MCF 10A (cell line): ENCODE results near the gene PABPC1L. TPM values are rescaled to one million over a fixed set of nuclear protein-coding genes. Genes with fewer than 3 reads are reported as not detected.

ENCODE experiments used
- BruUV-seq: library from RNA; stranded (reverse); fragments of 400-500 nt; replicated peaks from 2 replicates; lab custom pipeline; 2021; lab: Mats Ljungman, UMichigan
- CTCF ChIA-PET: fragments of 300-600 bp; sonication (Branson Sonifier 250); formaldehyde crosslinking; extraction: SDS; loops from one replicate; lab custom pipeline; 2021; ENCODE audit warnings: antibody characterized with exemption, inconsistent platforms; lab: Yijun Ruan, JAX
- POLR2A ChIA-PET: fragments of 300-600, 350-650 bp; sonication (Branson Sonifier 250); formaldehyde crosslinking; extraction: SDS; loops from one replicate; lab custom pipeline; 2020; ENCODE audit warnings: antibody characterized with exemption, inconsistent platforms; lab: Yijun Ruan, JAX
- DNase-seq: peaks from one replicate; pipeline ENCODE4 v3.0.0-alpha.2; 2018; ENCODE audit not compliant: unreplicated experiment
- H3K27ac Mint-ChIP-seq: one replicate; pipeline ENCODE4 v1.8.0; 2022; ENCODE audit warnings: mild to moderate bottlenecking, low read depth, mixed read lengths; ENCODE audit not compliant: unreplicated experiment
- H3K27me3 Mint-ChIP-seq: one replicate; pipeline ENCODE4 v1.8.0; 2022; ENCODE audit warnings: mixed read lengths; ENCODE audit not compliant: insufficient read depth, unreplicated experiment
- H3K36me3 Mint-ChIP-seq: one replicate; pipeline ENCODE4 v1.8.0; 2022; ENCODE audit warnings: mild to moderate bottlenecking, moderate library complexity, mixed read lengths; ENCODE audit not compliant: insufficient read depth, unreplicated experiment
- H3K4me1 Mint-ChIP-seq: one replicate; pipeline ENCODE4 v1.8.0; 2022; ENCODE audit warnings: mixed read lengths; ENCODE audit not compliant: insufficient read depth, unreplicated experiment
- H3K4me3 Mint-ChIP-seq: one replicate; pipeline ENCODE4 v1.8.0; 2022; ENCODE audit warnings: mild to moderate bottlenecking, moderate library complexity, mixed read lengths; ENCODE audit not compliant: unreplicated experiment
- H3K9me3 Mint-ChIP-seq: one replicate; pipeline ENCODE4 v1.8.0; 2022; ENCODE audit warnings: mixed read lengths; ENCODE audit not compliant: unreplicated experiment
- intact Hi-C: fragments of 100-400 bp; cut with micrococcal nuclease; formaldehyde crosslinking; loops from 2 replicates; pipeline ENCODE4 v1.14.1; 2022
- total RNA-seq: library from RNA; stranded (reverse); gene quantifications from 2 replicates; pipeline ENCODE4 v1.2.3, GENCODE V29; 2022
- TF ChIP-seq, protein P1 (sequence below): fragments of 200-600 bp; IDR thresholded peaks from one replicate; pipeline ENCODE4 v1.8.0; 2022; ENCODE audit warnings: antibody characterized with exemption, mild to moderate bottlenecking; ENCODE audit not compliant: unreplicated experiment

PABPC1L gene
- total RNA-seq, 1 experiment from 2014 or later = 150 TPM

DNA sequence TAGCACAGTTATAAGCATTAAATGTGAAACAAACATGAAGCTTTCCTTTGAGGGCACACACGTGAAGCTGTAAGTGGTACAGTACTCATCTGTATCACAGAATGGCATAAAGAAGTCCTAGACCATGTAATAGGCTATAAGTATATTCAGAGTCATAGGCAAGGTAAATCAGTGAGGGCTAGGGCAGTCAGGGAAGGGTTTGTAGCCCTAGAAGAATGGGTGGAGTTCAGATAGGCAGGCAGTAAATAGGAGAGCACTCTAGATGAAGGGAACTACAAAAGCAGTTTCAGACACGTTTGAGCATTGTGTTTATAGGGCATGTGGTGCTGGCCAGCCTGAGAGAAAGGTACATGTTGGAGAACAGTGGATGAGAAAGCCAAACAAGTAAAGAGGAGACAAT lies 14.9 kb upstream of the PABPC1L start:
- H3K4me1 Mint-ChIP-seq = peaks cover 40% of the 10 kb centered on the region
- H3K36me3 Mint-ChIP-seq = peaks cover 16% of the 10 kb centered on the region
- BruUV-seq = no TSS peak
- POLR2A ChIA-PET = interaction anchor here (0.7 to 2.1 kb wide), 5 partner anchors 10 to 145 kb away, joined by 3 to 8 read pairs (median 4); partner anchors contain the start of genes PABPC1L, STK4, TOMM34 and YWHAB
- CTCF ChIA-PET = interaction anchor here (0.6 to 1.5 kb wide), 3 partner anchors 10 to 415 kb away, joined by 3 to 4 read pairs (median 3); partner anchors contain the start of gene YWHAB
- no peak for DNase-seq
- no peak overlapping the region for H3K4me3 Mint-ChIP-seq
- no peaks in the 10 kb centered on the region for H3K27me3 Mint-ChIP-seq
- no peaks in the 10 kb centered on the region for H3K9me3 Mint-ChIP-seq
- TF ChIP-seq, protein P1, sequence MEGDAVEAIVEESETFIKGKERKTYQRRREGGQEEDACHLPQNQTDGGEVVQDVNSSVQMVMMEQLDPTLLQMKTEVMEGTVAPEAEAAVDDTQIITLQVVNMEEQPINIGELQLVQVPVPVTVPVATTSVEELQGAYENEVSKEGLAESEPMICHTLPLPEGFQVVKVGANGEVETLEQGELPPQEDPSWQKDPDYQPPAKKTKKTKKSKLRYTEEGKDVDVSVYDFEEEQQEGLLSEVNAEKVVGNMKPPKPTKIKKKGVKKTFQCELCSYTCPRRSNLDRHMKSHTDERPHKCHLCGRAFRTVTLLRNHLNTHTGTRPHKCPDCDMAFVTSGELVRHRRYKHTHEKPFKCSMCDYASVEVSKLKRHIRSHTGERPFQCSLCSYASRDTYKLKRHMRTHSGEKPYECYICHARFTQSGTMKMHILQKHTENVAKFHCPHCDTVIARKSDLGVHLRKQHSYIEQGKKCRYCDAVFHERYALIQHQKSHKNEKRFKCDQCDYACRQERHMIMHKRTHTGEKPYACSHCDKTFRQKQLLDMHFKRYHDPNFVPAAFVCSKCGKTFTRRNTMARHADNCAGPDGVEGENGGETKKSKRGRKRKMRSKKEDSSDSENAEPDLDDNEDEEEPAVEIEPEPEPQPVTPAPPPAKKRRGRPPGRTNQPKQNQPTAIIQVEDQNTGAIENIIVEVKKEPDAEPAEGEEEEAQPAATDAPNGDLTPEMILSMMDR = no peak
- intact Hi-C loops = no loop called here
- no peak overlapping the region for H3K27ac Mint-ChIP-seq

DNA sequence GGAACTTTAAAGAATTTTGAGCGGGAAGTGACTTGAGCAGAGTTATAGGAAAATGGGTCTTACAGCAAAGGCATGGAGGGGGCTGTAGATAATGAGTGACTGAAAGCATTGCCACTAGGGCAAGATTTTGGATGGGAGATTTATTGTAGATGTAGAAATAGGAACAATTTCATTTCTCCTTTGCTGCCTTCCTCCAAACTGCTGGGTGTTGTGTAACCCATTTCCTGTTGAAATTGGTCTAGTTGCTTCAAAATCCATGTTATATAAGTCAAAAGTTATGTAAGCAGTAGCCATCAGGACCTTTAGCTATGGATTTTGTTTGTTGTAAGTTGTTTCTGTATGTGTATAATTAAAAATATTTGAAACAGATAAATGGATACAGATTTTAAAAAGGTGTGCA lies 13.3 kb upstream of the PABPC1L start:
- Mint-ChIP-seq H3K4me3 (no peak overlapping the region), H3K9me3 (no peaks in the 10 kb centered on the region), H3K27ac (no peak overlapping the region), H3K4me1 (peaks cover 47% of the 10 kb centered on the region), H3K27me3 (no peaks in the 10 kb centered on the region), H3K36me3 (peaks cover 17% of the 10 kb centered on the region)
- BruUV-seq = no TSS peak
- DNase-seq = peak; percentile 38
- TF ChIP-seq, protein P1 = no peak
- CTCF ChIA-PET = interaction anchor here (0.7 to 1.6 kb wide), 4 partner anchors 20 to 1236 kb away, joined by 3 to 5 read pairs (median 3); no protein-coding TSS in a partner anchor
- intact Hi-C loops = no loop called here
- POLR2A ChIA-PET = interaction anchor here (1.2 to 2.1 kb wide), 4 partner anchors 11 to 63 kb away, joined by 3 to 13 read pairs (median 8); partner anchors contain the start of genes PABPC1L, TOMM34 and YWHAB

DNA sequence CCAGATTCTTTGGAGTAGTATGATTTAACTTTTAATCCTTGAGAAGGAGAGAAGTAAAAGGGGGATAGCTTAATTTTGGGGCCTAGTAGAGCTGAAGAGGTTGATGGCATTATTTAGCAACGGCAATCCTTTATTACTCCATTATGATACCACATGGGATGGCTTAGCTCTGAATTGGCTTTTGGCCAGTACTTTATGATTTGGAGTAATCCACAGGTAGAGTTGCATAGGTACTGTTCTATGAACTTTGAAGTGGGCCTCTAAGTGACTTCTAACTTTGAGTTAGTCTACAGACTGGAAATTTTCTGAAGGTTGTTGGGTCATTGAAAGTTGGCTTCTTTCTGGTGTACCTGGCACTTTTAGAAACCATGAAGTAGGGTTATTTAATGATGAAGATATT lies 12.7 kb upstream of the PABPC1L start:
- peaks cover 45% of the 10 kb centered on the region for H3K4me1 Mint-ChIP-seq
- no TSS peak for BruUV-seq
- intact Hi-C loops = no loop called here
- POLR2A ChIA-PET = interaction anchor here (0.6 to 2.1 kb wide), 5 partner anchors 12 to 162 kb away, joined by 3 to 13 read pairs (median 6); partner anchors contain the start of genes PABPC1L, TOMM34 and YWHAB
- TF ChIP-seq, protein P1 = no peak
- H3K9me3 Mint-ChIP-seq = no peaks in the 10 kb centered on the region
- CTCF ChIA-PET = interaction anchor here (0.7 to 1.6 kb wide), 3 partner anchors 8 to 1235 kb away, joined by 3 to 6 read pairs (median 3); no protein-coding TSS in a partner anchor
- H3K36me3 Mint-ChIP-seq = peaks cover 23% of the 10 kb centered on the region
- H3K4me3 Mint-ChIP-seq = no peak overlapping the region
- H3K27ac Mint-ChIP-seq = no peak overlapping the region
- no peaks in the 10 kb centered on the region for H3K27me3 Mint-ChIP-seq
- peak; percentile 8 for DNase-seq

DNA sequence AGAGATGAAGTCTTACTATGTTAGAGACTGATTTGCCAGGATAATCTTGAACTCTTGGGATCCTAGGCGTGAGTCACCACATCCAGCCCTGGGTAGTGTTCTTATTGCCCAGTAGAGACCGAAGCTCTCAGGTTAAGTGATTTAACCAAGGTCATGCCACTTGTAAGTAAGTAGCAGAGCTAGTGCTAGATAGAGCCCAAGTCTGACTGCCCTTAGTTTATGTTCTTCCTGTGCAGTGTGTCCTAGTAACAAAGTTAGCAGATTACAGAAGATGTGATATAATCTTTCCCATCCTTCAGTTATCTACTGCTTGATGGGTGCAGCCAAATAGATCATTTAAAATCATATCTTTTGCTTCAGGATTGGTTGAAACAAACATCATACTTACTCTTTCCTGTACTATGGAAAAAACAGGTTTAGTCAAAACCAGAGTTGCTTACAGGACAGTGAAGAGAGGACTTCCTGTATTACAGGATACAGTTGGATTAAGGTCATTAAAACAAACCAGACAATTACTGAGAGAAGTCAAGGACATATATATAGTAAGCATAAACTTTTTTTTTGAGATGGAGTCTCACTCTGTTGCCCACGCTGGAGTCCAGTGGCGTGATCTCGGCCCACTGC lies 9.5 kb upstream of the PABPC1L start:
- no peak for DNase-seq
- Mint-ChIP-seq H3K4me1 (peaks cover 35% of the 10 kb centered on the region), H3K9me3 (no peaks in the 10 kb centered on the region), H3K27ac (no peak overlapping the region), H3K27me3 (no peaks in the 10 kb centered on the region), H3K36me3 (peaks cover 55% of the 10 kb centered on the region), H3K4me3 (no peak overlapping the region)
- no TSS peak for BruUV-seq
- TF ChIP-seq, protein P1 = no peak
- ChIA-PET POLR2A (interaction anchor here (0.7 to 0.9 kb wide), 2 partner anchors 11 to 13 kb away, joined by 3 read pairs; no protein-coding TSS in a partner anchor), CTCF (interaction anchor here (0.9 to 1.3 kb wide), 2 partner anchors 9 to 12 kb away, joined by 3 to 4 read pairs; partner anchors contain the start of gene PABPC1L)
- intact Hi-C loops = no loop called here
